HFF-Myc (cell line): ENCODE data around the gene CATSPERD.

ENCODE experiments used
- DNase-seq: peaks from one replicate; pipeline ENCODE4 v3.0.0-alpha.2; 2011; ENCODE audit warnings: low read depth; ENCODE audit errors: extremely low read depth
- H3K4me3 ChIP-seq: replicated peaks from 2 replicates; pipeline ENCODE4 v1.5.1; 2011; ENCODE audit warnings: low read depth, mild to moderate bottlenecking, control low read depth, low read length
- TF ChIP-seq, protein P1 (sequence below): IDR thresholded peaks from 2 replicates; pipeline ENCODE4 v1.5.1; 2012; ENCODE audit warnings: mild to moderate bottlenecking, low read depth, low read length, control low read depth; ENCODE audit errors: missing control alignments

Gene CATSPERD, protein sequence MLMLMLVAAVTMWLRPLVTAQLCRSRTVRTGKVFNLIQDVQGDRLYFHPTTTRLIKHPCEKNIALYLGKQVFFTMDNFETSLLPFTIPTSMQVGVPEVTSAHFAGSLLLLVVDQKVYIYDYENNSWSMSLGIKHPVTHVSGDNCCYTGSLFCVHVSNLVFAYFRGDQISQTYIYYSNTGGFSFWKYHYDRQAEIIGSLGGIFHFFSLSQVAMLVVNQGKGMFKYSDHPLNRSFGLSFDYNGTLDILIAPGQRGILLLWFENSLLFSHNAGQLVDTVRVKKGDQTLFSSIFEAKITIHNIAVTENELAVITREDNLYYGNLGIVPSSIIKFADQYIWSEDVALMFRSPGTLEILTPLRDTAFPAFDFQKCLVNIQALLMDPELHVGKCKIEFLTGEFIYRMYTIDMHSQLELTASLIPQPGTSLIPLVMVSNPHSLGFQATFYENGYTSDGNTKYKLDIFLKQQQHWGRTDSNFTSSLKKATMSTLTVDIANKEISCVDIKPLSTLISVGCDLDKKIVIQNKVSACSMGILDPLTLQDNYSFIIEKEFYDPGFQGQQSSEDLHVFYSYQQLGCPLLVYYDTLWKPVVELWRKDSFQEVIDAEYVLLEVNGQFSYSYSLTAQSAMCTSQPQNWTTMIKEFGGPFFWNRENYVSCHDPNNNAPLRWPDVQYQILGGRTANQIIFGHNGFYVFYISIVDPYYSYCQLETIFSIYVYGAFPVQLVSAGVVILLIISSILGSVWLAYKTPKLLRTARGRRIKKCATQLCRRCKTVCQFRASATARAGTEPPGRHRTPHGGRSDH

DNA sequence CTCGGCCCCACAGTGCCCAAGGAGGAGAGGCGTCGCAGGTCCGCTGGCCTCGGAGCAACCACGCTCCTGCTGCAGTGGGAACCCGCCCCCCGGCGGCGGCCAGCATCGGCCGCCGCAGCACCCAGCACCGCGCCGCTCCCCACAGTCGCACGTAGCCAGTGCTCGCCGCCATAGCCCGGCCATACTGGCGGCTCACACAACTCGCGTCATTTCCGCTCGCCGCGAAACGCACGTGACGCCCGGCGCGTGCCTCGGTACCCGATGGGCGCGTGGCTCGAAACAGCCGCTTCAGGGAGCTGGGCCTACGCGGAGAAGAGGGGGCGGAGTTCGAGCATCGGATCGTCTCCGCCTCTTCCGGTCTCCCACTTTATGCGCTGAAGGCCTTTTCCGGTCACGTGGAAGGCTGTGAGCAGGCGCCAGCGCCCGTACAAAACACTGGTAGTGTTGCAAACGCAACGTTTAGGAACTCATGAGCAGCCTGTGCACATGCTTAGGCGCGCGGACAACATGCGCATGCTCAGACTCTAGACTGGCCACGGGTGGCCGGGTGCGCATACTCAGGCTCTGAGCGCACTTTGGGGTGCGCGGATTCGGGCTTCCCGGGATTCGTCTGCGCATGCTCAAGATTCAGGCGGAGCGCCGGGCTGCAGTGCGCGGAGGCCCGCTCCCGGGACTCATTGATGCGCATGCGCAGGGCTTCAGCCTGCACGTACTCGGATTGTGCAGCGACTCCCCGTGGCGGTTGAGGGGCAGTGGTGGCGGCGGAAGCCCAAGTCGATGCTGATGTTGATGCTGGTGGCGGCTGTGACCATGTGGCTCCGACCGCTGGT lies at the start of gene CATSPERD, which contains the start of gene LONP1:
CATSPERD (plus strand) TSS at position 677 of the 830 bp plus-strand sequence; CDS start at position 778, 101 bp downstream.
LONP1 (minus strand) TSS at position 186 of the 830 bp plus-strand sequence; CDS start at position 172, 14 bp downstream.
- TF ChIP-seq, protein P1, sequence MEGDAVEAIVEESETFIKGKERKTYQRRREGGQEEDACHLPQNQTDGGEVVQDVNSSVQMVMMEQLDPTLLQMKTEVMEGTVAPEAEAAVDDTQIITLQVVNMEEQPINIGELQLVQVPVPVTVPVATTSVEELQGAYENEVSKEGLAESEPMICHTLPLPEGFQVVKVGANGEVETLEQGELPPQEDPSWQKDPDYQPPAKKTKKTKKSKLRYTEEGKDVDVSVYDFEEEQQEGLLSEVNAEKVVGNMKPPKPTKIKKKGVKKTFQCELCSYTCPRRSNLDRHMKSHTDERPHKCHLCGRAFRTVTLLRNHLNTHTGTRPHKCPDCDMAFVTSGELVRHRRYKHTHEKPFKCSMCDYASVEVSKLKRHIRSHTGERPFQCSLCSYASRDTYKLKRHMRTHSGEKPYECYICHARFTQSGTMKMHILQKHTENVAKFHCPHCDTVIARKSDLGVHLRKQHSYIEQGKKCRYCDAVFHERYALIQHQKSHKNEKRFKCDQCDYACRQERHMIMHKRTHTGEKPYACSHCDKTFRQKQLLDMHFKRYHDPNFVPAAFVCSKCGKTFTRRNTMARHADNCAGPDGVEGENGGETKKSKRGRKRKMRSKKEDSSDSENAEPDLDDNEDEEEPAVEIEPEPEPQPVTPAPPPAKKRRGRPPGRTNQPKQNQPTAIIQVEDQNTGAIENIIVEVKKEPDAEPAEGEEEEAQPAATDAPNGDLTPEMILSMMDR = peak; percentile 89
- DNase-seq = peak; percentile 97

DNA sequence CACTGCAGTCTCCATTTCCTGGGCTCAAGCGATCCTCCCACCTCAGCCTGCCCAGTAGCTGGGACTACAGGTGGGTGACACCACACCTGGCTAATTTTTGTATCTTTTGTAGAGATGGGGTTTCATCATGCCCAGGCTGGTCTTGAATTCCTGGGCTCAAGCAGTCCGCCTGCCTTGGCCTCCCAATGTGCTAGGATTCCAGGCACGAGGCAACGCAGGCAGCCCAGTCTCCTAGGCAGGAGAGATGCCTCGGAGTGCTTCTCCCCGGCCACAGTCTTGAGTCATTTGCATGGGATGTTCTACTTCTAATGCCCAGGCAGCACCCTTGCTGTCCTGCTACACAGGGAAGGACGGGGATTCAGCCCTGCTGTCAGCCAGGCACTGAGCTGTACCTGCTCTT lies 48.8 kb upstream of the CATSPERD start:
- TF ChIP-seq, protein P1 = no peak
- DNase-seq = no peak
- H3K4me3 ChIP-seq = no peak overlapping the region

More for the DNA sequence above, at the start of gene CATSPERD, which contains the start of gene LONP1:
- H3K4me3 ChIP-seq = peak within 1 kb of the TSS; percentile 99

- TF ChIP-seq, protein P1 = no peak
- H3K4me3 ChIP-seq = no peak overlapping the region
- no peak for DNase-seq
Observed at GRCh38 chr19:5672708-5673459, 47.6 kb upstream of the CATSPERD start.

DNA sequence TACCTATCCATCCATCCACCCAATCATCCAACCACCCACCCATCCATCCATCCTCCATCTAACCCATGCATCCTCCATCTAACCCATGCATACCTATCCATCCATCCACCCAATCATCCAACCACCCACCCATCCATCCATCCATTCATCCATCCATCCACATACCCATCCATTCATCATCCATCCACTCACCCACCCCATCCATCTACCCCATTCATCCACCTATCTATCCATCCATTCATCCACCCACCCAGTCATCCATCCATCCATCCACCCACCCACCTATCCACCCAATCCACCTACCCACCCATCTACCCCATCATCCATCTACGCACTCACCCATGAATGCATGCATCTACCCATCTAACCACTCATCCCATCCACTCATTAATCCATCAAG lies 46.7 kb upstream of the CATSPERD start:
- TF ChIP-seq, protein P1 = no peak
- DNase-seq = no peak
- no peak overlapping the region for H3K4me3 ChIP-seq

DNA sequence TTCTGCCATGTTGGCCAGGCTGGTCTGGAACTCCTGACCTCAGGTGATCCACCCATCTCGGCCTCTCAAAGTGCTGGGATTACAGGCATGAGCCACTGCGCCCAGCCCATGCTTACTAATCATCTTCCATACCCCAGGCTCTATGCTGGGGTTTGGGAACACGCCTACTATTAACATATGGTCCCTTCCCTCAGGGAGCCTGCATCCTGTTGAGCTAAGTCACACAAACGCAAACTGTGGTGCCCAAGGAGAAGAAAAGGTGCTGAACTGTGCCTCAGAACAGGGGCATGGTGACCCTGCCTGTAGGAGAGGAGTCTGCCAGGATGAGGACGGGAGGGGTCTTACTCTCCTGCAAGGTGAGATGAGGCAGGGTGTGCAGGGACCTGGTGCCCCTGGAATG lies 45.7 kb upstream of the CATSPERD start:
- TF ChIP-seq, protein P1 = no peak
- no peak for DNase-seq
- H3K4me3 ChIP-seq = no peak overlapping the region
